ENCODE measurements around the gene LOXL3. TPM values are rescaled to one million over a fixed set of nuclear protein-coding genes. Genes with fewer than 3 reads are reported as not detected.

The LOXL3 gene
- total RNA-seq, 1 experiment from 2014 or later: 4.1 TPM

GRCh38 chr2:74532222-74532621 lies 21.5 kb downstream of the LOXL3 start:
- no peaks in the 10 kb centered on the region for H3K9me2 ChIP-seq (ENCODE audit: insufficient read depth)
- H3K27me3 ChIP-seq (ENCODE audit: insufficient read depth, low read length): no peaks in the 10 kb centered on the region
- CTCF ChIA-PET: interaction anchor here (0.8 to 2.3 kb wide), 8 partner anchors 13 to 705 kb away, joined by 3 to 12 read pairs (median 6); partner anchors contain the start of genes CCDC142 and TTC31
- TF ChIP-seq, protein P1, sequence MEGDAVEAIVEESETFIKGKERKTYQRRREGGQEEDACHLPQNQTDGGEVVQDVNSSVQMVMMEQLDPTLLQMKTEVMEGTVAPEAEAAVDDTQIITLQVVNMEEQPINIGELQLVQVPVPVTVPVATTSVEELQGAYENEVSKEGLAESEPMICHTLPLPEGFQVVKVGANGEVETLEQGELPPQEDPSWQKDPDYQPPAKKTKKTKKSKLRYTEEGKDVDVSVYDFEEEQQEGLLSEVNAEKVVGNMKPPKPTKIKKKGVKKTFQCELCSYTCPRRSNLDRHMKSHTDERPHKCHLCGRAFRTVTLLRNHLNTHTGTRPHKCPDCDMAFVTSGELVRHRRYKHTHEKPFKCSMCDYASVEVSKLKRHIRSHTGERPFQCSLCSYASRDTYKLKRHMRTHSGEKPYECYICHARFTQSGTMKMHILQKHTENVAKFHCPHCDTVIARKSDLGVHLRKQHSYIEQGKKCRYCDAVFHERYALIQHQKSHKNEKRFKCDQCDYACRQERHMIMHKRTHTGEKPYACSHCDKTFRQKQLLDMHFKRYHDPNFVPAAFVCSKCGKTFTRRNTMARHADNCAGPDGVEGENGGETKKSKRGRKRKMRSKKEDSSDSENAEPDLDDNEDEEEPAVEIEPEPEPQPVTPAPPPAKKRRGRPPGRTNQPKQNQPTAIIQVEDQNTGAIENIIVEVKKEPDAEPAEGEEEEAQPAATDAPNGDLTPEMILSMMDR (IDR thresholded peaks at IDR 0.05 in 2 of 3, conservative IDR thresholded peaks at IDR 0.05 in 1 of 3; ENCODE audit: borderline replicate concordance in 1 of 3, insufficient read depth in 1 of 3, low read depth in 2 of 3, low read length in 2 of 3): peak in 2 of 3 experiments; percentile 35 to 53; a peak in 3 of 6 replicates
- no peak for TF ChIP-seq RAD21 (IDR thresholded peaks at IDR 0.05; ENCODE audit: low read depth)
- H3K79me2 ChIP-seq (ENCODE audit: insufficient read depth, low read length): peaks cover 34% of the 10 kb centered on the region
- no TSS peak for BruUV-seq (replicated peaks)
- DNase-seq (ENCODE audit: low read depth, low spot score): no peak
- no peak overlapping the region for H3K27ac ChIP-seq (ENCODE audit: low read depth, low read length)
- no peaks in the 10 kb centered on the region for H3K9me3 ChIP-seq (ENCODE audit: control insufficient read depth in 1 of 2, insufficient read depth in 1 of 2, low read depth in 1 of 2, low read length in 2 of 2)
- ATAC-seq: no peak
- H3K36me3 ChIP-seq (ENCODE audit: control insufficient read depth in 1 of 2, insufficient read depth in 2 of 2, low read length in 2 of 2): peaks cover 8 to 14% of the 10 kb centered on the region in 2 experiments; a peak in 3 of 4 replicates
- POLR2A ChIA-PET: interaction anchor here (1.3 kb wide), 1 partner anchor 28 kb away, joined by 4 read pairs; no protein-coding TSS in a partner anchor
- no peaks in the 10 kb centered on the region for H4K20me1 ChIP-seq (ENCODE audit: insufficient read depth)
- RAD21 ChIA-PET (ENCODE audit: low non-redundant PET in 1 of 2, low total read pairs in 2 of 2, uncharacterized antibody in 2 of 2, unreplicated experiment in 2 of 2): interaction anchor here in 1 of 2 experiments (0.6 kb wide), 1 partner anchor 48 kb away, joined by 3 read pairs; no protein-coding TSS in a partner anchor
- peaks cover 14 to 22% of the 10 kb centered on the region in 2 experiments for H3K4me1 ChIP-seq (ENCODE audit: control insufficient read depth in 1 of 2, insufficient read depth in 2 of 2, low read length in 2 of 2)
- intact Hi-C loops (cut with micrococcal nuclease): loop anchor here (1.0 to 5.0 kb wide), 2 partner anchors 199 to 280 kb away; no protein-coding TSS in a partner anchor
- H2AFZ ChIP-seq (ENCODE audit: low read depth, low read length, poor library complexity, severe bottlenecking): no peak overlapping the region
- H3K9ac ChIP-seq (ENCODE audit: low read length): no peak overlapping the region
- no peak overlapping the region for H3K4me3 ChIP-seq (replicated peaks in 1 of 2; ENCODE audit: low read depth in 1 of 2, low read length in 2 of 2)
- H3K4me2 ChIP-seq (ENCODE audit: low read length): no peak overlapping the region

DNA sequence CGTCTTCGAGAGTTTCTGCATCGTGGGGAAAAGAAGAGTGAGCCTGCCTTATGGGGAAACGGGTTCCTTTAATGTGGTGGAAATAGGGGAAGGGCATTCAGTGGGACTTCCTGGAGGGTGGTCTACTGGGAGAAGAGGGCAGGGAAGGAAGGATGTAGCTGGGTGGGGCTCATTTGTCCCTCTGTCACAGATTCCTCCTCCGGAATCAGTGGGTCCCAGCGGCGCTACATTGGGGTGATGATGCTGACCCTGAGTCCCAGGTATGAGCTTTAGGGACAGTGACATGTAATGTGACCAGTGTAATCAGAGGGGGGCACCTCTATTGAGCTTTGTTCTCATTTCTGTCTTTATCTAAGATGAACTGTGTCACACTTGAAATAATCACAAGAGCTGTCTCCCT lies 22.1 kb downstream of the LOXL3 start:
- DNase-seq (ENCODE audit: low read depth, low spot score): no peak
- BruUV-seq (replicated peaks): no TSS peak

More for the DNA sequence above, 22.1 kb downstream of the LOXL3 start:
- Histone ChIP-seq H3K9me3 (ENCODE audit: control insufficient read depth in 1 of 2, insufficient read depth in 1 of 2, low read depth in 1 of 2, low read length in 2 of 2) (no peaks in the 10 kb centered on the region), H3K9ac (ENCODE audit: low read length) (no peak overlapping the region), H3K27ac (ENCODE audit: low read depth, low read length) (no peak overlapping the region), H3K4me2 (ENCODE audit: low read length) (0 out of 2 replicates have a peak overlapping the region, but pooled peaks have one; percentile 86), H3K9me2 (ENCODE audit: insufficient read depth) (no peaks in the 10 kb centered on the region), H3K4me1 (ENCODE audit: control insufficient read depth in 1 of 2, insufficient read depth in 2 of 2, low read length in 2 of 2) (peaks cover 14 to 27% of the 10 kb centered on the region in 2 experiments), H3K36me3 (ENCODE audit: control insufficient read depth in 1 of 2, insufficient read depth in 2 of 2, low read length in 2 of 2) (peaks cover 13 to 19% of the 10 kb centered on the region in 2 experiments), H4K20me1 (ENCODE audit: insufficient read depth) (no peaks in the 10 kb centered on the region), H3K79me2 (ENCODE audit: insufficient read depth, low read length) (peaks cover 40% of the 10 kb centered on the region), H3K4me3 (replicated peaks in 1 of 2; ENCODE audit: low read depth in 1 of 2, low read length in 2 of 2) (no peak overlapping the region), H2AFZ (ENCODE audit: low read depth, low read length, poor library complexity, severe bottlenecking) (no peak overlapping the region), H3K27me3 (ENCODE audit: insufficient read depth, low read length) (no peaks in the 10 kb centered on the region)
- ATAC-seq: no peak
- no peak for TF ChIP-seq CBX3 (IDR thresholded peaks at IDR 0.05; ENCODE audit: low read depth)
- TF ChIP-seq ZFX (IDR thresholded peaks at IDR 0.05): no peak
- TF ChIP-seq JUND (IDR thresholded peaks at IDR 0.05): no peak
- ChIA-PET POLR2A (interaction anchor here (1.3 kb wide), 1 partner anchor 27 kb away, joined by 4 read pairs; no protein-coding TSS in a partner anchor), CTCF (interaction anchor here (0.9 to 2.3 kb wide), 7 partner anchors 13 to 705 kb away, joined by 3 to 12 read pairs (median 6); partner anchors contain the start of genes CCDC142 and TTC31), RAD21 (ENCODE audit: low non-redundant PET in 1 of 2, low total read pairs in 2 of 2, uncharacterized antibody in 2 of 2, unreplicated experiment in 2 of 2) (interaction anchor here in 1 of 2 experiments (0.6 kb wide), 1 partner anchor 47 kb away, joined by 3 read pairs; no protein-coding TSS in a partner anchor)
- intact Hi-C loops (cut with micrococcal nuclease): loop anchor here (1.0 to 5.0 kb wide), 2 partner anchors 198 to 279 kb away; no protein-coding TSS in a partner anchor
